NCI-H526 (cell line): ENCODE results near the gene ZC3H18.

Experiments
- DNase-seq, 2 experiments: peaks; one replicate each; lab custom pipeline; 2025; lab: John Stamatoyannopoulos, UW

ZC3H18 gene

GRCh38 chr16:88581033-88581432 is 10.8 kb downstream of the ZC3H18 start:
- no peak for DNase-seq

DNA sequence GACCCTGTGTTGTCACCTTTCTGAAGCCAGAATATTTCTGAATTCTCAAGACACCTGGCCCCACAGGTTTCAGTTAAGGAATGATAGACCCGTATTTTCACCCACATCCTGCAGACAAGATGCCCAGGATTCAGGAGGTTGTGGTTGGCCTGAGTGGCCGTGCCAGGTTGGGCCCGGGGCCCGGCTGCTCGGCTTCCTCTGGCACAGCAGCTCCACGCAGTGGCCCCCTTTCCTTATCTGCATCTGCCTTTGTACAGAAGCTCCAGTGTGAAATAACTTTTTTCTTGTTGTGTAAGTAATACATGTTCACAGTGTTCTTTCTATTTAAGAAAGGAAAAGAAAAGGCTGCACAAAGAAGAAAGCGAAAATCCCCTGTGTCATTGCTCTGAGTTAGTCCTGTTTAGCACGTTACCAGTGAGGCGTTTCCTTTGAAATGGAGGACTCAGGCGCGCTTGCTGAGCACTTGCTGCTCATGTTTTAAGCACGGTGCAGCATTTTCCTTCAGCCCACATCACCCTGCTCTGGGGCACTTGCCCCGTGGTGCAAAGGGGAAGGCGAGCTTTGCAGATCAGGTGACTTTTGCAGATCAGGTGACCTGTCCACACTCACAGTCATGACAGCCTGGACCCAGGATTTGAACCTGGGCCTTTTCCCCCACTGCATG is 12.8 kb downstream of the ZC3H18 start:
- DNase-seq: no peak

DNA sequence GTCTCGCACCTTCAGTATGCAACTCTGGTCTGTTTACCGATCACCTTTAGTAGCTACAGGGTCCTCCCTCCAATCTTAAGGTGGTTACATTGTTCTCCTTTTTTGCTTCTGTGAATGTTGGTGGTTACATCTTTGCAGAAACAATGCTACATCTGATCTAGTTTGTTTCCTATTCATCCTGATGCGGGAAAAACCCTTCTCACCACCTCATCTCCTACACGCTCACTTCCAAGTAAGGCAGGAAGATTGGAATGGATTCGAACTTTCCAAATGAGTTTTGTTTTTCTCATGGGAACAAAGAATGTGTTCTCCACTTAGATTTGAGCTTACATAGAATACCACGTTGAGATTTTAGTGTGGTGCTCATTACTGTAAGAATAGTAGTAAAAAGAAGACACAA is 14.5 kb downstream of the ZC3H18 start:
- no peak for DNase-seq

GRCh38 chr16:88585269-88585668 is 15.1 kb downstream of the ZC3H18 start:
- no peak for DNase-seq

- no peak for DNase-seq
These were observed 15.9 kb downstream of the ZC3H18 start for GRCh38 chr16:88585927-88586581.

GRCh38 chr16:88588148-88588547 is 17.9 kb downstream of the ZC3H18 start:
- DNase-seq: no peak

- DNase-seq: no peak
These were observed 18.6 kb downstream of the ZC3H18 start for GRCh38 chr16:88588754-88589153.

GRCh38 chr16:88589441-88589840 is 19.2 kb downstream of the ZC3H18 start:
- DNase-seq: no peak

GRCh38 chr16:88591577-88592021 is 21.4 kb downstream of the ZC3H18 start:
- no peak for DNase-seq

GRCh38 chr16:88593061-88593460 is 22.9 kb downstream of the ZC3H18 start:
- DNase-seq: no peak

DNA sequence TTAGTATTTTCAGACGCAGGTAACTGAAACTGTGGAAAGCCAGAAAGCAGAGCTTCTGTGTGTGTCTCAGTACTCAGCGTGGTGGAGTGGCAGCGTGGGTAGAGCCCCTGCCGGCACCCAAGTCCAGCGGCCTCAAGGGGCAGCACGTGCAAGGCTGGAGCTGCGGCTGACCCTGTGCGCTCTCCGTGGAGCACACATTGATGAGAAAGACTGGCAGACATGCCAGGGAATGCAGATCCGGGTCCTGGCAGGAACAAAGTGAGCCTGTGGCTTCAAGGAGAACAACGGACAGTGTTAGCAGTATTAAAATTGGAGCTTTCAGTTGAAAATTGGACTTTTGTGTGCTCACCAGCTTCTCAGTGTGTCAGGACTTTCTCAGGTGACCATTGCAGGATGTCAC is 23.3 kb downstream of the ZC3H18 start:
- DNase-seq: no peak

DNA sequence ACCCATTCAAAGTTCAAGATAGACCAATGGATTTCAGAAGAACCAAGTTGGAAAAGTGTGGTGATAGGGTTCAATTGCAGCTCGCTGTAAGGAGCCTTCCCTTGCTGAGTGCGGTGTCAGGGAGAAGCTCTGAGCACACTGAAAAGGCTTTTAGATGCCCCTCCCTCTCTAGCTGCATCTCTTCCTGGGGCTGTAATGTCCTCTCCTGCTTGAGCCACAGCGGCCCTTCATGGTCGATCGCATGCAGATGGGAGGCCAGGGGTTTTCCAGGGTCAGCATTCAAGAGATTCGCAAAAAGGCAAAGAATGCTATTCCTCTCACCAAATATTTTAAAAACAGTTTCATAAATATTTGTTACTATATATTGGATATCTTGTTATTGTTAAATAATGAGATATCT is 23.7 kb downstream of the ZC3H18 start:
- DNase-seq: no peak

DNA sequence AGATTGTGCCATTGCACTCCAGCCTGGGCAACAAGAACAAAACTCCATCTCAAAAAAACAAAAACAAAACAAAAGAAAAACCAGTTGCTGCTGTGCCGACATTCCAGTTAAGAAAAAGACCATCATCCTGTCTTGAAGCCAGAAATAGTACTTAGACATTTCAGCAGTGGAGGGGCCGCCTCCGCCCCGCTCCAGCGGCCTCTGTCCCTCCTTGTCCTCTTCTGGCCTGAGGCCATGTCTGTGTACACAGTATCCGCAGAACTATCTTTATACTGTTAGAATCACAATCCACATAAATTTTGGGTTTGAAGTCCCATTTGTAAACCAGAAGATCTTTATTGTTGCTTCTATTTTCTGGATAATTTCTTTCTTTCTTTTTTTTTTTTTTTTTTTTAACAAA is 24.9 kb downstream of the ZC3H18 start:
- DNase-seq: no peak

DNA sequence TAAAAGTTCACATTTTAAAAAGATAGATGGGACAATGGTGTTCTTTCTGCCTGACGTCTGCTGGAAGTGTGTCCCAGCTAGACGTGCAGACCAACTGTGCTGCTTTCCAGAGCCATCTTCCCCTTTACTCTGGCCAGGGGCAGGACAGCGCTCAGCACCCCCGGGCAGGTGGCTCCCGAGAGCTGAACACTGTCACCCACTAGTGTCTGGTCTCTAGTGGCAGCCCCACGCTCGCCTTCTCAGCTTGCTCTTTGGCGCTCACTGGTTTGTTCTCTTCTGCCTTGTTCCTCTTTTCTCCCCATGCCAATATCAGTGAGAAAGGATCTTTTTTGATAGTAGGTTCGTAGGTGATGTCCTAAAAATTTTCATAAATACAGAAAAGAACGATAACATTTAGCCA is 25.7 kb downstream of the ZC3H18 start:
- DNase-seq: no peak

GRCh38 chr16:88596483-88596882 is 26.3 kb downstream of the ZC3H18 start:
- no peak for DNase-seq

GRCh38 chr16:88597856-88598491 is 27.8 kb downstream of the ZC3H18 start:
- DNase-seq: no peak

DNA sequence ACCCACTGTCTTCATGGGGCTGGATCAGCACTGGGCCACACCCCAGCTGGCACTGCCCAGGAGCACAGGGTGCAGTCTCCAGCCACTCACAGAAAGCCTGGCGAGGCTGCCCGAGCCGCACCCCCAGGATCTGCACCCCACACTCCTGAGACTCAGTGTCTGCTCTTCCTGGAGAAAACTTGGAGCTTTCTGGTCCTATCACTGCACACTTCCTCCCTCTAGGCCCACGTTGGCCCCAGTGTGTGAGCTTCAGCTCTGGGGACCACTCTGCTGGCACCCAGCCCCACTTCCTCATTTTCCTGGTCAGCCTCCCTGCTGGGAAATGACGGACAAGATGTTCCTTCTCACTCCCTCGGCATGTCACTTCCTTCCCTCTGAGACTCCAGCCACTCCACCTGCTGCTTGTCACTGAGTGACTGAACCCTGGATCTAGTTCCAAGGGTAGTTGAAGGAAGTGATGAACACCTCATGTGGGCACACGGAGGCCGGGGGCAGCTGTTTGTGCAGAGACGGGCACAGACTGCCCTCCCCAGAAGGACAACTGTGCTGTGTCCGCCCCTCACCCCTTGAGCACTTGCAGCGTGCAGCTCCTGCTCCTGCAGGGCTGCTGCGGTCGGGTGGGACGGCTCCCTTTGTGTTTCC is 29.0 kb downstream of the ZC3H18 start:
- no peak for DNase-seq

GRCh38 chr16:88599825-88600538 is 29.8 kb downstream of the ZC3H18 start:
- DNase-seq: no peak

DNA sequence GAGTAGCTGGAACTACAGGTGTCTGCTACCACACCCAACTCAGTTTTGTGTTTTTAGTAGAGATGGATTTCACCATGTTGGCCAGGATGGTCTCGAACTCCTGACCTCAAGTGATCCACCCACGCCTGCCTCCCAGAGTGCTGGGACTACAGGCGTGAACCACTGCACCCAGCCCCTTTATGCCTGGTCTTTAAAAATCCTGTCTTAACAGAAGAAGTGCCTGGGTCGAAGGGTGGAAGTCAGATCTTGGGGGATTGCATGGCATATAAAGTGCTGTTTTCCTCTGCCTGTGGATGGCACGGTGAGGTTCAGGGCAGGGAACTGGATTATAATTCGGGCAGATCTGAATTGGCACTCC is 30.3 kb downstream of the ZC3H18 start:
- no peak for DNase-seq

GRCh38 chr16:88601313-88602036 is 31.3 kb downstream of the ZC3H18 start:
- DNase-seq: no peak

GRCh38 chr16:88602091-88602490 is 31.9 kb downstream of the ZC3H18 start:
- DNase-seq: no peak
